Measurements from ENCODE around the gene RALGPS2.
"Not testable (repeated sequence)": the region's sequence is repeated elsewhere in the genome, so short reads cannot be mapped to it uniquely, and the experiment has no call there.

RALGPS2 gene

DNA sequence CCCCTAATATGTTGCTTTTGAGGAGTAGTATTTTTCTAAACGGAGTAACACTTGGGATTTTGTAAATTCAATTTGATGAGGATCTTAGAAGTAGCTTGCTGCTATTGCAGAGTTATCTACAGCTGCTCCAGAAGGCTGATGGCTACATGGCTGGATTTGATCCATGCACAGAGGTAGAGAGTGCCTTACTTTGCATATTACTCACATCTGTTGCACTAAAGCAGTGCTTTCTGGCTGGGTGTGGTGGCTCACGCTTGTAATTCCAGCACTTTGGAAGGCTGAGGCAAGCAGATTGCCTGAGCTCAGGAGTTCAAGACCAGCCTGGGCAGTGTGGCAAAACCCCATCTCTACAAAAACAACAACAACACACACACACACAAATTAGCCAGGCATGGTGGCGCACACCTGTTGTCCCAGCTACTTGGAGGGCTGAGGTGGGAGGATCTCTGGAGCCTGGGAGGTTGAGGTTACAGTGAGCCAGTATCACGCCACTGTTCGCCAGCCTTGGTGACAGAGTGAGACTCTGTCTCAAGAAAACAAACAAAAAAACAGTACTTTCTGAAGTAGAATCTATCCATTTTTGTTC is 24.6 kb downstream of the RALGPS2 start:
- in situ Hi-C loops (cut with HindIII; ENCODE audit: low pct_ligation_motif_present, low sequenced_read_pairs): no loop called here
- no peak for DNase-seq
- Histone ChIP-seq H3K36me3 (replicated peaks) (no peaks in the 10 kb centered on the region), H3K4me3 (ENCODE audit: low read depth, low read length) (no peak overlapping the region), H3K27me3 (replicated peaks) (no peaks in the 10 kb centered on the region), H3K27ac (no peak overlapping the region)
- TF ChIP-seq, protein P1, sequence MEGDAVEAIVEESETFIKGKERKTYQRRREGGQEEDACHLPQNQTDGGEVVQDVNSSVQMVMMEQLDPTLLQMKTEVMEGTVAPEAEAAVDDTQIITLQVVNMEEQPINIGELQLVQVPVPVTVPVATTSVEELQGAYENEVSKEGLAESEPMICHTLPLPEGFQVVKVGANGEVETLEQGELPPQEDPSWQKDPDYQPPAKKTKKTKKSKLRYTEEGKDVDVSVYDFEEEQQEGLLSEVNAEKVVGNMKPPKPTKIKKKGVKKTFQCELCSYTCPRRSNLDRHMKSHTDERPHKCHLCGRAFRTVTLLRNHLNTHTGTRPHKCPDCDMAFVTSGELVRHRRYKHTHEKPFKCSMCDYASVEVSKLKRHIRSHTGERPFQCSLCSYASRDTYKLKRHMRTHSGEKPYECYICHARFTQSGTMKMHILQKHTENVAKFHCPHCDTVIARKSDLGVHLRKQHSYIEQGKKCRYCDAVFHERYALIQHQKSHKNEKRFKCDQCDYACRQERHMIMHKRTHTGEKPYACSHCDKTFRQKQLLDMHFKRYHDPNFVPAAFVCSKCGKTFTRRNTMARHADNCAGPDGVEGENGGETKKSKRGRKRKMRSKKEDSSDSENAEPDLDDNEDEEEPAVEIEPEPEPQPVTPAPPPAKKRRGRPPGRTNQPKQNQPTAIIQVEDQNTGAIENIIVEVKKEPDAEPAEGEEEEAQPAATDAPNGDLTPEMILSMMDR (IDR thresholded peaks at IDR 0.05; ENCODE audit: low read depth, low read length, missing control alignments): no peak

DNA sequence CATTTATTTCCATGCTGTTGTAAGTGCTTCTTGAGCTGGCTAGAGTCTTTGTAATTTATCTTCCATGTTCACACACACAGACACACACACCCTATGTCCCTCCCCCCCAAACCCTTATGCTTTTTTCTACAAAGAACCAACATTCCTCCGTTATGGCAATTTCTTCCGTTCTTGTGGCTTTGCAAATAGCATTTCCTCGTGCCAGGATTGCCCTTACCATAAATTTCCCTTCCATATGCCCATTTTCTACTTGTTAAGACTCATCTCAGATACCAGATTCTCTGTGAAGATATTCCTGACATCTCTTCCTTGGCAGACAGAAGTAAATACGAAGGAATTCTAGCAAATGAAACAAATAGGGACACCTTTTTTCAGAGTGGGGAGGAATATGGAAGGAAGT is 26.0 kb downstream of the RALGPS2 start:
- no peaks in the 10 kb centered on the region for H3K36me3 ChIP-seq (replicated peaks)

DNA sequence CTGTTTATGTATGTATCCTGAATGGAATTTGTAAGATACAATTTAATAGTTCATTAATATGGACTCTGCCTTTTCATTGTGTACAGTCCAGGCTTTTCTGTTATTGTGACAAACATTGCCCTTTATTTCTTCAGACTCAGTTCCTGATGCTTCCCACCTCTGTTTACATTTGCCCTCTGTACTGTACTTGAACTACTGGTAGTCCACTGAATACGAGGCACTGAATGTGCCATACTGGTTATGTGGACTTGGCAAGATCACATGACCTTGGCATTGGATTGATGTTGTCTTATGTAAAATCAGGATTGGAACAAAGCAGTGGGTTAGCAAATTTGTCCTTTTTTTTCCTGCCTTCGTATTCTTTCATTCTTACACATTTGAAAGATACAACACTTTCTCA is 27.8 kb downstream of the RALGPS2 start:
- TF ChIP-seq, protein P1 (IDR thresholded peaks at IDR 0.05; ENCODE audit: low read depth, low read length, missing control alignments): no peak
- H3K36me3 ChIP-seq (replicated peaks): no peaks in the 10 kb centered on the region
- H3K27me3 ChIP-seq (replicated peaks): no peaks in the 10 kb centered on the region
- in situ Hi-C loops (cut with HindIII; ENCODE audit: low pct_ligation_motif_present, low sequenced_read_pairs): no loop called here
- no peak overlapping the region for H3K4me3 ChIP-seq (ENCODE audit: low read depth, low read length)
- DNase-seq: no peak
- no peak overlapping the region for H3K27ac ChIP-seq

More for the DNA sequence above, 26.0 kb downstream of the RALGPS2 start:
- no peak for DNase-seq
- Histone ChIP-seq H3K27ac (no peak overlapping the region), H3K4me3 (ENCODE audit: low read depth, low read length) (no peak overlapping the region), H3K27me3 (replicated peaks) (no peaks in the 10 kb centered on the region)
- in situ Hi-C loops (cut with HindIII; ENCODE audit: low pct_ligation_motif_present, low sequenced_read_pairs): no loop called here
- TF ChIP-seq, protein P1 (IDR thresholded peaks at IDR 0.05; ENCODE audit: low read depth, low read length, missing control alignments): no peak

DNA sequence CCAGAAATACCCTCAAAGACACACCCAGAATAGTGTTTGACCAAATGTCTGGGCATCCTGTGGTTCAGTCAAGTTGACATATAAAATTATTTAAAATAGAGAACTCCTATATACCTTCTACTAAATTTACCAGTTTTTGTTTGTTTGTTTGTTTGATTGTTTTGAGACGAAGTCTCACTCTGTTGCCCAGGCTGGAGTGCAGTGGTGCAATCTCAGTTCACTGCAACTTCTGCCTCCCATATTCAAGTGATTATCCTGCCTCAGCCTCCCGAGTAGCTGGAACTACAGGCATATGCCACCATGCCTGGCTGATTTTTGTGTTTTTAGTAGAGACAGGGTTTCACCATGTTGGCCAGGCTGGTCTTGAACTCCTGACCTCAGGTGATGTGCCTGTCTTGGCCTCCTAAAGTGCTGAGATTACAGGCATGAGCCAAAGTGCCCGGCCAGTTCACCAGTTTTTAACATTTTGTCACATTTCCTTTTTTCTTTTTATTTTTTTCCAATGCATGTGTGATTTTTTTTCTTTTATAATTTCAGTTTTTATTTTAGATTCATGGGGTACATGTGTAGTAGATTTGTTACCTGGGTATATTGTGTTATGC is 29.7 kb downstream of the RALGPS2 start:
- H3K27me3 ChIP-seq (replicated peaks); DNase-seq; in situ Hi-C loops (cut with HindIII; ENCODE audit: low pct_ligation_motif_present, low sequenced_read_pairs); H3K4me3 ChIP-seq (ENCODE audit: low read depth, low read length); H3K27ac ChIP-seq; H3K36me3 ChIP-seq (replicated peaks): not testable (repeated sequence)

DNA sequence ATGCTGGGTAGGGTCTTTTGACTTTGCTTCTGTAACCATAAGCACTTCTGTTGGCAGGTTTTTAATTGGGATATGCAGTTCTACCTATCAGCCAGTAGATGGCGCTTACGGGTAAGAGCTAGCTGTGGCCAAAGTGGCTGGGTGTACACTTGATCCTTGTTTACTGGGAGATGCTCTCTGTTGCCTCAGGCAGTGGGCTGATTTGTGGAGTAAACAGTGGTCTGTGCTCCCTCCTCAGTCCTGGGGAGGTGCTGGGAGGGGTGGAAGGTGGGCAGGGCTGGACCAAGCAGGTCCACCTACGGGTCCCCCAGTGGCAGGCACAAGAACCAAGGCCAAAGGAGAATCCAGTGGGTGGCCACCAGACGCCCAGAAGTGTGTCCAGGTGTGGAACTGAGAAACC is 43.4 kb downstream of the RALGPS2 start:
- in situ Hi-C loops (cut with HindIII; ENCODE audit: low pct_ligation_motif_present, low sequenced_read_pairs): no loop called here
- no peak for DNase-seq
- TF ChIP-seq, protein P1 (IDR thresholded peaks at IDR 0.05; ENCODE audit: low read depth, low read length, missing control alignments): peak; percentile 87
- Histone ChIP-seq H3K27me3 (replicated peaks) (no peaks in the 10 kb centered on the region), H3K4me3 (ENCODE audit: low read depth, low read length) (no peak overlapping the region), H3K27ac (no peak overlapping the region), H3K36me3 (replicated peaks) (no peaks in the 10 kb centered on the region)

DNA sequence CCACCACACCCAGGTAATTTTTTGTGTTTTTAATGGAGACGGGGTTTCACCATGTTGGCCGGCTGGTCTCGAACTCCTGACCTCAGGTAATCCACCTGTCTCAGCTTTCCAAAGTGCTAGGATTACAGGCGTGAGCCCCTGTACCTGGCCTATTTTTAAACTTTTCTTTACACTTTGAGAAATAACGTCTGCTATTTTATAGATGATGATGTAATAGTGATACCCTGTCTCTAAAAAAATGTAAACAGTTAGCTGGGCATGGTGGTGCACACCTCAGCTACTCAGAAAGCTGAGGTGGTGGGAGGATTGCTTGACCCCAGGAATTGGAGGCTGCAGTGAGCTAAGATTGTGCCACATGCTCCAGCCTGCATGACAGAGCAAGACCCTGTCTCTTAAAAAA is 47.9 kb downstream of the RALGPS2 start:
- TF ChIP-seq, protein P1 (IDR thresholded peaks at IDR 0.05; ENCODE audit: low read depth, low read length, missing control alignments): no peak
- no peaks in the 10 kb centered on the region for H3K27me3 ChIP-seq (replicated peaks)
- in situ Hi-C loops (cut with HindIII; ENCODE audit: low pct_ligation_motif_present, low sequenced_read_pairs): no loop called here
- H3K27ac ChIP-seq: no peak overlapping the region
- no peaks in the 10 kb centered on the region for H3K36me3 ChIP-seq (replicated peaks)
- no peak overlapping the region for H3K4me3 ChIP-seq (ENCODE audit: low read depth, low read length)
- DNase-seq: no peak

Data from brain microvascular endothelial cell (primary cell).